HepG2 (cell line): ENCODE results near the gene SLC25A22. TPM values are rescaled to one million over a fixed set of nuclear protein-coding genes. Genes with fewer than 3 reads are reported as not detected.
A peak's percentile ranks its signal among the peaks of the same experiment; 100 is the strongest.

ENCODE experiments used
- ATAC-seq: fragments of 200-7000 bp; cut with Tn5 transposase; 3 replicates; pipeline ENCODE4 v1.9.1; 2020; ENCODE audit warnings: mild to moderate bottlenecking, moderate library complexity
- BruUV-seq: library from RNA; stranded (reverse); fragments of 400-500 nt; replicated peaks from 2 replicates; lab custom pipeline; 2021; lab: Mats Ljungman, UMichigan
- CTCF ChIA-PET: fragments of 300-600 bp; formaldehyde crosslinking; extraction: SDS; loops from one replicate; lab custom pipeline; 2021; ENCODE audit warnings: low total read pairs, inconsistent platforms, low intra/inter-chr PET ratio; lab: Yijun Ruan, JAX
- POLR2A ChIA-PET: fragments of 350-600 bp; sonication (Branson Sonifier 250); formaldehyde crosslinking; loops from one replicate; lab custom pipeline; 2020; ENCODE audit warnings: antibody characterized with exemption, inconsistent platforms; lab: Yijun Ruan, JAX
- DNase-seq: peaks from one replicate; pipeline ENCODE4 v3.0.0-alpha.2; 2015; ENCODE audit warnings: low spot score
- FAIRE-seq: peaks from 3 replicates; lab custom pipeline; 2011; peaks lifted over from hg19 to GRCh38; lab: Jason Lieb, UNC
- H2AFZ ChIP-seq: one replicate; pipeline ENCODE4 v1.6.1; 2011; ENCODE audit warnings: low read length, inconsistent platforms
- H3K27ac ChIP-seq: fragments of 300-600 bp; 3 replicates; pipeline ENCODE4 v1.8.0; 2011; ENCODE audit warnings: mixed run types, mild to moderate bottlenecking, mixed read lengths, low read length, inconsistent platforms; ENCODE audit not compliant: insufficient read depth; ENCODE audit errors: extremely low read length
- H3K27me3 ChIP-seq, 2 experiments: fragments of 200-600 bp in 1 of 2; 2 replicates in 1 of 2; 3 replicates in 1 of 2; pipeline versions ENCODE4 v1.6.0 to v1.8.0; 2011; ENCODE audit warnings: low read length in 2 of 2, mild to moderate bottlenecking in 2 of 2, moderate library complexity in 2 of 2, inconsistent platforms in 1 of 2; ENCODE audit not compliant: insufficient read depth in 2 of 2, control insufficient read depth in 1 of 2
- H3K36me3 ChIP-seq, 2 experiments: fragments of 200-600 bp in 1 of 2; replicated peaks in 1 of 2; 2 replicates in 1 of 2; 3 replicates in 1 of 2; pipeline versions ENCODE4 v1.5.1 to v1.8.0; 2011; ENCODE audit warnings: low read length in 2 of 2, inconsistent platforms in 1 of 2; ENCODE audit not compliant: insufficient read depth in 2 of 2, control insufficient read depth in 1 of 2
- H3K4me1 ChIP-seq: 2 replicates; pipeline ENCODE4 v1.5.1; 2012; ENCODE audit warnings: low read length, inconsistent platforms; ENCODE audit not compliant: insufficient read depth
- H3K4me2 ChIP-seq: 2 replicates; pipeline ENCODE4 v1.6.0; 2011; ENCODE audit warnings: low read depth, low read length, inconsistent platforms
- H3K4me3 ChIP-seq, 3 experiments: fragments of 200-600 bp in 1 of 3; sonication (generic), shearing (Covaris generic) in 1 of 3; replicated peaks in 1 of 3; 2 replicates each; pipeline ENCODE4 v1.5.1; 2011 to 2016; ENCODE audit warnings: low read length in 3 of 3, inconsistent platforms in 2 of 3, low read depth in 2 of 3, mild to moderate bottlenecking in 2 of 3, control low read depth in 1 of 3, mixed read lengths in 1 of 3; ENCODE audit not compliant: insufficient read depth in 1 of 3
- H3K79me2 ChIP-seq: one replicate; pipeline ENCODE4 v1.6.1; 2011; ENCODE audit warnings: low read length, inconsistent platforms; ENCODE audit not compliant: insufficient read depth
- H3K9ac ChIP-seq: 2 replicates; pipeline ENCODE4 v1.6.0; 2011; ENCODE audit warnings: mild to moderate bottlenecking, low read depth, low read length, inconsistent platforms; ENCODE audit not compliant: insufficient read depth
- H3K9me3 ChIP-seq: 2 replicates; pipeline ENCODE4 v1.5.1; 2012; ENCODE audit warnings: mild to moderate bottlenecking, low read length
- H4K20me1 ChIP-seq: 2 replicates; pipeline ENCODE4 v1.6.0; 2011; ENCODE audit warnings: inconsistent platforms, mild to moderate bottlenecking, low read length, moderate library complexity; ENCODE audit not compliant: insufficient read depth
- AGO1 ChIP-seq: fragments of 200-400 bp; formaldehyde crosslinking; IDR thresholded peaks from 2 replicates; pipeline ENCODE4 v1.6.1; 2017; ENCODE audit warnings: mild to moderate bottlenecking, low read depth, low read length, moderate library complexity; ENCODE audit not compliant: poor library complexity, severe bottlenecking
- AGO2 ChIP-seq: fragments of 200-400 bp; formaldehyde crosslinking; optimal IDR thresholded peaks from 2 replicates; pipeline ENCODE3; 2017; ENCODE audit warnings: mild to moderate bottlenecking, low read depth, low read length, moderate library complexity
- AKAP8 ChIP-seq: sonication (generic); formaldehyde crosslinking; IDR thresholded peaks from 2 replicates; pipeline ENCODE4 v1.5.1; 2020; ENCODE audit warnings: mild to moderate bottlenecking, missing genetic modification reagents
- ARNT ChIP-seq: fragments of 450-650 bp; IDR thresholded peaks from 2 replicates; pipeline ENCODE4 v1.6.1; 2017
- ETS1 ChIP-seq: sonication (generic); formaldehyde crosslinking; IDR thresholded peaks from 2 replicates; pipeline ENCODE4 v1.4.0; 2020; ENCODE audit warnings: missing genetic modification reagents
- FOSL2 ChIP-seq: sonication (generic); formaldehyde crosslinking; IDR thresholded peaks from 2 replicates; pipeline ENCODE4 v1.4.0; 2020; ENCODE audit warnings: missing genetic modification reagents
- FOXK1 ChIP-seq: sonication (generic); formaldehyde crosslinking; IDR thresholded peaks from 2 replicates; pipeline ENCODE4 v1.4.0; 2020; ENCODE audit warnings: low read depth, missing genetic modification reagents, borderline replicate concordance
- HNRNPL ChIP-seq: fragments of 200-400 bp; formaldehyde crosslinking; IDR thresholded peaks from 2 replicates; pipeline ENCODE4 v1.6.1; 2017; ENCODE audit warnings: mild to moderate bottlenecking, low read depth, low read length
- KDM2A ChIP-seq: sonication (generic); formaldehyde crosslinking; IDR thresholded peaks from 2 replicates; pipeline ENCODE4 v1.4.0; 2020; ENCODE audit warnings: low read depth, missing genetic modification reagents, borderline replicate concordance
- KLF13 ChIP-seq: sonication (generic); formaldehyde crosslinking; IDR thresholded peaks from 2 replicates; pipeline ENCODE4 v1.4.0; 2020; ENCODE audit warnings: mild to moderate bottlenecking, missing genetic modification reagents
- PAWR ChIP-seq: sonication (generic); formaldehyde crosslinking; IDR thresholded peaks from 2 replicates; pipeline ENCODE4 v1.4.0; 2020; ENCODE audit warnings: missing genetic modification reagents, mild to moderate bottlenecking, borderline replicate concordance
- PRDM4 ChIP-seq: sonication (generic); formaldehyde crosslinking; IDR thresholded peaks from 2 replicates; pipeline ENCODE4 v1.9.0; 2021; ENCODE audit warnings: missing genetic modification reagents, borderline replicate concordance
- PRPF4 ChIP-seq: fragments of 200-400 bp; formaldehyde crosslinking; IDR thresholded peaks from 2 replicates; pipeline ENCODE4 v1.6.1; 2016; ENCODE audit warnings: low read length, low read depth; ENCODE audit not compliant: poor library complexity, severe bottlenecking
- ZNF687 ChIP-seq: sonication (generic); formaldehyde crosslinking; IDR thresholded peaks from 2 replicates; pipeline ENCODE4 v1.5.1; 2020; ENCODE audit warnings: mild to moderate bottlenecking, missing genetic modification reagents, moderate library complexity
- ZSCAN25 ChIP-seq: sonication (generic); formaldehyde crosslinking; IDR thresholded peaks from 2 replicates; pipeline ENCODE4 v1.8.0; 2022; ENCODE audit warnings: mild to moderate bottlenecking, missing genetic modification reagents
- WGBS: methylation state at CpG from one replicate; pipeline ENCODE4 v1.1.6; 2017; ENCODE audit warnings: low lambda C conversion rate; 5-methylcytosine and 5-hydroxymethylcytosine counted together
- in situ Hi-C: cut with HindIII; loops from 2 replicates; pipeline ENCODE4 v1.10.0; 2017; ENCODE audit warnings: low pct_unique_long_range_greater_than_20kb; ENCODE audit not compliant: extremely low pct_ligation_motif_present
- intact Hi-C: fragments of 100-400 bp; cut with micrococcal nuclease; formaldehyde crosslinking; loops from one replicate; pipeline ENCODE4 v1.10.0; 2022; ENCODE audit not compliant: unreplicated experiment
- polyA plus RNA-seq, 8 experiments: library from polyadenylated mRNA; depleted of rRNA in 3 of 8; stranded (reverse) in 7 of 8; unstranded in 1 of 8; fragments of >200 nt; fragmentation: Illumina TruSeq in 4 of 8; extraction: Trizol in 4 of 8; gene quantifications; 2 replicates each; pipeline versions ENCODE4 v1.2.1 to v1.2.3, GENCODE V29; 2011 to 2016; ENCODE audit warnings: low read depth in 4 of 8, missing spikeins in 1 of 8, mixed read lengths in 1 of 8; ENCODE audit not compliant: insufficient read depth in 1 of 8
- total RNA-seq, 5 experiments: library from RNA; depleted of rRNA; stranded (reverse); fragments of >200 nt; fragmentation: Illumina TruSeq; extraction: Trizol; gene quantifications; 2 replicates each; pipeline ENCODE4 v1.2.3, GENCODE V29; 2016; ENCODE audit warnings: low read depth in 1 of 5

Gene SLC25A22
- total and polyA plus RNA-seq, 2 of the 13 experiments (the other 11 are each of a cell fraction or from before 2014, with no cell fraction given), result 12.4 to 19.2 TPM

GRCh38 chr11:834371-835316 lies 36.6 kb upstream of the SLC25A22 start:
- H4K20me1 ChIP-seq, result peaks cover 9% of the 10 kb centered on the region; the same call in 1 of the 2 replicates
- intact Hi-C loops (no loop called here), in situ Hi-C loops (no loop called here)
- no peak for DNase-seq
- H2AFZ ChIP-seq, result no peak overlapping the region
- H3K27ac ChIP-seq, result peak overlapping the region; percentile 43
- no peaks in the 10 kb centered on the region for H3K9me3 ChIP-seq
- peaks cover 75% of the 10 kb centered on the region for H3K4me1 ChIP-seq
- H3K9ac ChIP-seq, result peak overlapping the region; percentile 85
- H3K4me3 ChIP-seq, result peak overlapping the region in 1 of 3 experiments; percentile 81; a peak in 1 of 6 replicates
- H3K36me3 ChIP-seq, result peaks cover 7 to 25% of the 10 kb centered on the region in 2 experiments
- WGBS, result 77% methylated on average over 9 of the region's 31 CpGs
- CTCF ChIA-PET, result no interaction called here
- POLR2A ChIA-PET, result interaction anchor here (1.6 to 16.1 kb wide), 3 partner anchors 7 to 25 kb away, joined by 6 to 264 read pairs (median 141); partner anchors contain the start of genes PNPLA2, POLR2L, RPLP2 and TSPAN4
- TSS peak; percentile 57 for BruUV-seq
- H3K79me2 ChIP-seq, result peaks cover 13% of the 10 kb centered on the region
- ATAC-seq, result no peak
- H3K27me3 ChIP-seq, result no peaks in the 10 kb centered on the region
- H3K4me2 ChIP-seq, result peak overlapping the region; percentile 81
- no peak for FAIRE-seq
- TF ChIP-seq AKAP8 (CRISPR knock-in tag) (0 out of 2 replicates have a peak, but pooled peaks have one; percentile 63), AGO1 (peak; percentile 94), FOXK1 (CRISPR knock-in tag) (no peak), FOSL2 (CRISPR knock-in tag) (peak; percentile 66), ETS1 (CRISPR knock-in tag) (no peak), PRPF4 (no peak), AGO2 (peak; percentile 93), PAWR (CRISPR knock-in tag) (no peak), KLF13 (CRISPR knock-in tag) (no peak), KDM2A (CRISPR knock-in tag) (peak; percentile 34; the same call in 1 of the 2 replicates), PRDM4 (no peak), HNRNPL (peak; percentile 90; the same call in 1 of the 2 replicates), ZNF687 (peak; percentile 47), ZSCAN25 (peak; percentile 68; the same call in 1 of the 2 replicates), ARNT (no peak)
